ENCODE results near the gene ATP1A1. TPM values are rescaled to one million over a fixed set of nuclear protein-coding genes. Genes with fewer than 3 reads are reported as not detected.

ATP1A1 gene
- total and polyA plus RNA-seq, 9 of the 15 experiments (the other 6 are each of a cell fraction or from before 2014, with no cell fraction given): 99.3 to 513 (median 234) TPM

- TF ChIP-seq ZC3H8 (IDR thresholded peaks at IDR 0.05): no peak
- TF ChIP-seq SOX6 (IDR thresholded peaks at IDR 0.05): peak; percentile 28; the same call in 1 of the 2 replicates
- no peak for TF ChIP-seq SRF (CRISPR knock-in tag; IDR thresholded peaks at IDR 0.05)
- TF ChIP-seq HIVEP1 (CRISPR knock-in tag; IDR thresholded peaks at IDR 0.05): no peak
- TF ChIP-seq ZBTB17 (CRISPR knock-in tag; IDR thresholded peaks at IDR 0.05): peak; percentile 84; the same call in 1 of the 2 replicates
- 0 out of 2 replicates have a peak, but pooled peaks have one; percentile 10 for TF ChIP-seq BHLHE40 (IDR thresholded peaks at IDR 0.05; ENCODE audit: low read length)
- TF ChIP-seq MLLT1 (IDR thresholded peaks at IDR 0.05): peak in 1 of 2 experiments; percentile 84; a peak in 2 of 4 replicates
- no peak for TF ChIP-seq CBX2 (IDR thresholded peaks at IDR 0.05; ENCODE audit: insufficient read depth, low read length, poor library complexity, severe bottlenecking)
- no peak for TF ChIP-seq KDM4B (IDR thresholded peaks at IDR 0.05; ENCODE audit: borderline replicate concordance in 2 of 2, low read depth in 1 of 2)
- TF ChIP-seq REST (IDR thresholded peaks at IDR 0.05; ENCODE audit: borderline replicate concordance): 0 out of 2 replicates have a peak, but pooled peaks have one; percentile 12
- no peak for TF ChIP-seq REST (CRISPR knock-in tag; IDR thresholded peaks at IDR 0.05; ENCODE audit: low read depth)
- TF ChIP-seq IRF9 (tag; IDR thresholded peaks at IDR 0.05): 0 out of 2 replicates have a peak, but pooled peaks have one; percentile 36
- no peak for TF ChIP-seq ZNF780A (CRISPR knock-in tag; IDR thresholded peaks at IDR 0.05)
- peak; percentile 56 for TF ChIP-seq DPF2 (IDR thresholded peaks at IDR 0.05)
- TF ChIP-seq ZNF449 (CRISPR knock-in tag; IDR thresholded peaks at IDR 0.05): no peak
Measured at GRCh38 chr1:116377541-116378529, 4.8 kb downstream of the ATP1A1 start (continued).
